Neural cell (in vitro differentiated cells): ENCODE results near the gene WNT3A. TPM values are rescaled to one million over a fixed set of nuclear protein-coding genes. Genes with fewer than 3 reads are reported as not detected.

Source experiments
- H2AFZ ChIP-seq: fragments of 200-600, 300-800 bp; sonication (generic), shearing (Covaris generic); 2 replicates; pipeline ENCODE4 v1.6.0; 2014; ENCODE audit warnings: low read depth, mild to moderate bottlenecking, antibody characterized with exemption, low read length, moderate library complexity
- H3F3A ChIP-seq: fragments of 200-600 bp; shearing (Covaris generic); 2 replicates; pipeline ENCODE4 v1.6.1; 2016; ENCODE audit warnings: mild to moderate bottlenecking, moderate library complexity, mixed read lengths, antibody characterized with exemption, low read length; ENCODE audit not compliant: insufficient read depth, poor library complexity, severe bottlenecking
- H3K27ac ChIP-seq: fragments of 200-600, 300-800 bp; sonication (generic), shearing (Covaris generic); 2 replicates; pipeline ENCODE4 v1.5.1; 2014; ENCODE audit warnings: mild to moderate bottlenecking, low read length, moderate library complexity
- H3K27me3 ChIP-seq: fragments of 300-800, 200-600 bp; sonication (generic), shearing (Covaris generic); 2 replicates; pipeline ENCODE4 v1.6.0; 2014; ENCODE audit warnings: mild to moderate bottlenecking, low read depth, low read length, moderate library complexity; ENCODE audit not compliant: insufficient read depth
- H3K36me3 ChIP-seq: fragments of 300-800, 200-600 bp; sonication (generic), shearing (Covaris generic); 2 replicates; pipeline ENCODE4 v1.5.1; 2014; ENCODE audit warnings: mild to moderate bottlenecking, antibody characterized with exemption, low read length, moderate library complexity; ENCODE audit not compliant: insufficient read depth
- H3K4me2 ChIP-seq: fragments of 300-800, 200-600 bp; sonication (generic), shearing (Covaris generic); 2 replicates; pipeline ENCODE4 v1.6.0; 2014; ENCODE audit warnings: mild to moderate bottlenecking, low read length
- H3K4me3 ChIP-seq: fragments of 300-800, 200-600 bp; sonication (generic), shearing (Covaris generic); 2 replicates; pipeline ENCODE4 v1.5.1; 2014; ENCODE audit warnings: mild to moderate bottlenecking, low read length, moderate library complexity
- H3K79me2 ChIP-seq: fragments of 200-600 bp; shearing (Covaris generic); replicated peaks from 2 replicates; pipeline ENCODE4 v1.6.0; 2014; ENCODE audit warnings: mild to moderate bottlenecking, low read length, moderate library complexity; ENCODE audit not compliant: insufficient read depth
- H3K9ac ChIP-seq: fragments of 300-800, 200-600 bp; sonication (generic), shearing (Covaris generic); 2 replicates; pipeline ENCODE4 v1.6.1; 2016; ENCODE audit warnings: mild to moderate bottlenecking, low read length, mixed read lengths
- H3K9me2 ChIP-seq: fragments of 200-600 bp; shearing (Covaris generic); 2 replicates; pipeline ENCODE4 v1.6.1; 2016; ENCODE audit warnings: mild to moderate bottlenecking, low read length, mixed read lengths; ENCODE audit not compliant: insufficient read depth
- H3K9me3 ChIP-seq: fragments of 200-600, 300-800 bp; sonication (generic), shearing (Covaris generic); 2 replicates; pipeline ENCODE4 v1.6.1; 2016; ENCODE audit warnings: mild to moderate bottlenecking, mixed run types, low read length, moderate library complexity, mixed read lengths
- H4K20me1 ChIP-seq: fragments of 200-600 bp; shearing (Covaris generic); 2 replicates; pipeline ENCODE4 v1.6.1; 2016; ENCODE audit warnings: mild to moderate bottlenecking, mixed run types; ENCODE audit not compliant: insufficient read depth
- EP300 ChIP-seq: fragments of 450-650 bp; conservative IDR thresholded peaks from 2 replicates; pipeline ENCODE4 v1.6.1; 2014; ENCODE audit warnings: antibody characterized with exemption, mild to moderate bottlenecking, moderate library complexity; ENCODE audit not compliant: poor library complexity, severe bottlenecking
- EZH2 ChIP-seq: fragments of 200-600, 300-800 bp; shearing (Covaris generic), sonication (generic); IDR thresholded peaks from 2 replicates; pipeline ENCODE4 v1.6.1; 2014; ENCODE audit warnings: antibody characterized with exemption, low read length, borderline replicate concordance, mild to moderate bottlenecking; ENCODE audit not compliant: insufficient read depth, poor library complexity, severe bottlenecking
- MXI1 ChIP-seq: fragments of 450-650 bp; conservative IDR thresholded peaks from 2 replicates; pipeline ENCODE4 v1.6.1; 2014; ENCODE audit warnings: antibody characterized with exemption, mild to moderate bottlenecking; ENCODE audit not compliant: poor library complexity, severe bottlenecking
- POLR2AphosphoS5 ChIP-seq: IDR thresholded peaks from 2 replicates; pipeline ENCODE4 v1.6.1; 2012
- RAD21 ChIP-seq: fragments of 450-650 bp; conservative IDR thresholded peaks from 2 replicates; pipeline ENCODE4 v1.6.1; 2014; ENCODE audit warnings: antibody characterized with exemption, mild to moderate bottlenecking, moderate library complexity
- SMC3 ChIP-seq: fragments of 450-650 bp; conservative IDR thresholded peaks from 2 replicates; pipeline ENCODE4 v1.6.1; 2014; ENCODE audit warnings: antibody characterized with exemption, mild to moderate bottlenecking, moderate library complexity; ENCODE audit not compliant: poor library complexity
- TAF1 ChIP-seq: IDR thresholded peaks from 2 replicates; pipeline ENCODE4 v1.6.1; 2012; ENCODE audit warnings: low read depth
- polyA plus RNA-seq: library from polyadenylated mRNA; depleted of rRNA; stranded (reverse); fragments of >200 nt; gene quantifications from 2 replicates; pipeline ENCODE4 v1.2.3, GENCODE V29; 2014
- TF ChIP-seq, protein P1 (sequence below): fragments of 450-650 bp; IDR thresholded peaks from 2 replicates; pipeline ENCODE4 v1.5.1; 2014; ENCODE audit warnings: antibody characterized with exemption, mild to moderate bottlenecking, moderate library complexity; ENCODE audit not compliant: poor library complexity, severe bottlenecking
- TF ChIP-seq, protein P2 (sequence below): IDR thresholded peaks from 2 replicates; pipeline ENCODE4 v1.6.1; 2012; ENCODE audit warnings: borderline replicate concordance

The WNT3A gene
- polyA plus RNA-seq, 1 donor from 2014 or later = 0.14 TPM

GRCh38 chr1:228108742-228109072, 101.9 kb downstream of the WNT3A start:
- Histone ChIP-seq H3K9me2 (no peaks in the 10 kb centered on the region), H3K79me2 (peaks cover 18% of the 10 kb centered on the region), H3F3A (no peaks in the 10 kb centered on the region), H3K4me2 (peak overlapping the region; percentile 85), H3K27me3 (no peaks in the 10 kb centered on the region), H4K20me1 (no peaks in the 10 kb centered on the region), H3K36me3 (no peaks in the 10 kb centered on the region), H2AFZ (peak overlapping the region; percentile 51), H3K27ac (peak overlapping the region; percentile 76), H3K9me3 (no peaks in the 10 kb centered on the region), H3K4me3 (peak overlapping the region; percentile 82), H3K9ac (peak overlapping the region; percentile 88)
- no peak for TF ChIP-seq POLR2AphosphoS5
- no peak for TF ChIP-seq RAD21
- TF ChIP-seq EP300 = no peak
- TF ChIP-seq TAF1 = no peak
- TF ChIP-seq, protein P1, sequence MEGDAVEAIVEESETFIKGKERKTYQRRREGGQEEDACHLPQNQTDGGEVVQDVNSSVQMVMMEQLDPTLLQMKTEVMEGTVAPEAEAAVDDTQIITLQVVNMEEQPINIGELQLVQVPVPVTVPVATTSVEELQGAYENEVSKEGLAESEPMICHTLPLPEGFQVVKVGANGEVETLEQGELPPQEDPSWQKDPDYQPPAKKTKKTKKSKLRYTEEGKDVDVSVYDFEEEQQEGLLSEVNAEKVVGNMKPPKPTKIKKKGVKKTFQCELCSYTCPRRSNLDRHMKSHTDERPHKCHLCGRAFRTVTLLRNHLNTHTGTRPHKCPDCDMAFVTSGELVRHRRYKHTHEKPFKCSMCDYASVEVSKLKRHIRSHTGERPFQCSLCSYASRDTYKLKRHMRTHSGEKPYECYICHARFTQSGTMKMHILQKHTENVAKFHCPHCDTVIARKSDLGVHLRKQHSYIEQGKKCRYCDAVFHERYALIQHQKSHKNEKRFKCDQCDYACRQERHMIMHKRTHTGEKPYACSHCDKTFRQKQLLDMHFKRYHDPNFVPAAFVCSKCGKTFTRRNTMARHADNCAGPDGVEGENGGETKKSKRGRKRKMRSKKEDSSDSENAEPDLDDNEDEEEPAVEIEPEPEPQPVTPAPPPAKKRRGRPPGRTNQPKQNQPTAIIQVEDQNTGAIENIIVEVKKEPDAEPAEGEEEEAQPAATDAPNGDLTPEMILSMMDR = no peak
- TF ChIP-seq SMC3 = no peak
- TF ChIP-seq, protein P2, sequence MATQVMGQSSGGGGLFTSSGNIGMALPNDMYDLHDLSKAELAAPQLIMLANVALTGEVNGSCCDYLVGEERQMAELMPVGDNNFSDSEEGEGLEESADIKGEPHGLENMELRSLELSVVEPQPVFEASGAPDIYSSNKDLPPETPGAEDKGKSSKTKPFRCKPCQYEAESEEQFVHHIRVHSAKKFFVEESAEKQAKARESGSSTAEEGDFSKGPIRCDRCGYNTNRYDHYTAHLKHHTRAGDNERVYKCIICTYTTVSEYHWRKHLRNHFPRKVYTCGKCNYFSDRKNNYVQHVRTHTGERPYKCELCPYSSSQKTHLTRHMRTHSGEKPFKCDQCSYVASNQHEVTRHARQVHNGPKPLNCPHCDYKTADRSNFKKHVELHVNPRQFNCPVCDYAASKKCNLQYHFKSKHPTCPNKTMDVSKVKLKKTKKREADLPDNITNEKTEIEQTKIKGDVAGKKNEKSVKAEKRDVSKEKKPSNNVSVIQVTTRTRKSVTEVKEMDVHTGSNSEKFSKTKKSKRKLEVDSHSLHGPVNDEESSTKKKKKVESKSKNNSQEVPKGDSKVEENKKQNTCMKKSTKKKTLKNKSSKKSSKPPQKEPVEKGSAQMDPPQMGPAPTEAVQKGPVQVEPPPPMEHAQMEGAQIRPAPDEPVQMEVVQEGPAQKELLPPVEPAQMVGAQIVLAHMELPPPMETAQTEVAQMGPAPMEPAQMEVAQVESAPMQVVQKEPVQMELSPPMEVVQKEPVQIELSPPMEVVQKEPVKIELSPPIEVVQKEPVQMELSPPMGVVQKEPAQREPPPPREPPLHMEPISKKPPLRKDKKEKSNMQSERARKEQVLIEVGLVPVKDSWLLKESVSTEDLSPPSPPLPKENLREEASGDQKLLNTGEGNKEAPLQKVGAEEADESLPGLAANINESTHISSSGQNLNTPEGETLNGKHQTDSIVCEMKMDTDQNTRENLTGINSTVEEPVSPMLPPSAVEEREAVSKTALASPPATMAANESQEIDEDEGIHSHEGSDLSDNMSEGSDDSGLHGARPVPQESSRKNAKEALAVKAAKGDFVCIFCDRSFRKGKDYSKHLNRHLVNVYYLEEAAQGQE = no peak
- TF ChIP-seq EZH2 = no peak
- TF ChIP-seq MXI1 = no peak

DNA sequence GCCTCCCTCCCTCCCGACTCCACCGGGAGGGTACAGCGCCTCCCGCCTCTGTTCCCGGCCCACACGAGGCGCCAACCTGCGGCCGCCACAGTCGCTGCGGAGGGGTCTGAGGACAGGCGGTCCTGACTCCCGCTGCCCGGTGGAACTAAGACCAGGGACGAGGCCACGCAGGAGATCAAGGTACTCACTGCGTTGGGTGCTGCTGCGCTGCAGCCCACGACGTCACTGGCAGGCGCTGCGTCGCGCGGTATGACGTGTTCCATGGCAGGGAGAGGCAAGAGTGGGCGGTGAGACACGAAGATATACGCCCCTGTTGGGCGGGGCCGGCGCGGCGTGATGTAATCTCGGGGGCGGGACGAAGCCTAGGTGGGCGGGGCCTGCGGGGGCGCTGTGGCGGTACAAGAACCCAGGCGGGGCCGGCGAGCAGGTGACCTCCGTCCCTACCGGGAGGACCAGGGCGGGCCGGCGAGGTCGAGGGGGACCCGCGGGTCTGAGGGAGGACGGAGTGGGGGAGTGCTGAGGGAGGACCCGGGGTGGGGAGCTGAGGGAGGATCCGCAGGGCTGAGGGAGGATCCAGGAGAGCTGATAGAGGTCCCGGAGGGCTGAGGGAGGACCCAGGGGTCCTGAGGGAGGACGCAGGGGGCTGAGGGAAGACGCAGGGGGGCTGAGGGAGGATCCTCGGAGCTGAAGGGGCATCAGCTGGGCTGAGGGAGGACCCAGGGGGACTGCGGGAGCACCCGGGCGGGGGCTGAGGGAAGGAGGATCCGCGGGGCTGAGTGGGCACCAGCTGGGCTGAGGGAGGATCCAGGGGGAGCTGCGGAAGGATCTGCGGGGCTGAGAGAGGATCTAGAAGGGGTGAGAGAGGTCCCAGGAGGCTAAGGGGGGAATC, 102.5 kb downstream of the WNT3A start, which contains the start of gene MRPL55:
MRPL55 (minus strand) TSS at position 227 of the 889 bp plus-strand sequence. CDS start 1,039 bp downstream, outside the sequence.
- Histone ChIP-seq H3K9ac (peak within 1 kb of the TSS; percentile 88), H3K36me3 (no peaks in the 10 kb centered on the region), H3K9me2 (no peaks in the 10 kb centered on the region), H3K27me3 (no peaks in the 10 kb centered on the region), H3K4me3 (peak within 1 kb of the TSS; percentile 82), H3K4me2 (peak within 1 kb of the TSS; percentile 85), H2AFZ (peak within 1 kb of the TSS; percentile 77), H3K79me2 (peaks cover 18% of the 10 kb centered on the region), H4K20me1 (no peaks in the 10 kb centered on the region), H3K27ac (peak within 1 kb of the TSS; percentile 76), H3F3A (no peaks in the 10 kb centered on the region), H3K9me3 (no peaks in the 10 kb centered on the region)
- TF ChIP-seq EP300 = peak; percentile 76
- peak; percentile 100 for TF ChIP-seq POLR2AphosphoS5
- TF ChIP-seq, protein P2 = peak; percentile 81
- peak; percentile 86 for TF ChIP-seq MXI1
- peak; percentile 62 for TF ChIP-seq TAF1
- TF ChIP-seq, protein P1 = peak; percentile 32
- TF ChIP-seq EZH2 = no peak
- TF ChIP-seq RAD21 = peak; percentile 20
- no peak for TF ChIP-seq SMC3
